Effector memory CD4-positive, alpha-beta T cell (primary cell): ENCODE measurements around the gene IMPG1.

ENCODE experiments used
- DNase-seq, 3 donors: peaks; one replicate each; pipeline ENCODE4 v3.0.0-alpha.2; 2020
- H3K27ac ChIP-seq: 2 replicates; pipeline ENCODE4 v1.7.0; 2013; ENCODE audit warnings: mild to moderate bottlenecking, low read length, moderate library complexity; ENCODE audit not compliant: insufficient read depth, poor library complexity, severe bottlenecking
- H3K27me3 ChIP-seq: replicated peaks from 2 replicates; pipeline ENCODE4 v1.7.0; 2013; ENCODE audit warnings: mild to moderate bottlenecking, low read length; ENCODE audit not compliant: insufficient read depth, control insufficient read depth, poor library complexity, severe bottlenecking
- H3K36me3 ChIP-seq: 2 replicates; pipeline ENCODE4 v1.7.0; 2013; ENCODE audit warnings: mild to moderate bottlenecking, low read length, moderate library complexity; ENCODE audit not compliant: control insufficient read depth, insufficient read depth
- H3K4me1 ChIP-seq: 2 replicates; pipeline ENCODE4 v1.7.0; 2013; ENCODE audit warnings: low read length, mild to moderate bottlenecking; ENCODE audit not compliant: control insufficient read depth, insufficient read depth, poor library complexity, severe bottlenecking
- H3K4me3 ChIP-seq: 2 replicates; pipeline ENCODE4 v1.7.0; 2013; ENCODE audit warnings: low read length, low read depth, mild to moderate bottlenecking; ENCODE audit not compliant: insufficient read depth, poor library complexity, severe bottlenecking
- H3K9me3 ChIP-seq: 2 replicates; pipeline ENCODE4 v1.7.0; 2013; ENCODE audit warnings: mild to moderate bottlenecking, low read length, moderate library complexity; ENCODE audit not compliant: control insufficient read depth

IMPG1 gene

GRCh38 chr6:76003686-76004085 lies 68.8 kb downstream of the IMPG1 start:
- Histone ChIP-seq H3K9me3 (no peaks in the 10 kb centered on the region), H3K4me1 (no peaks in the 10 kb centered on the region), H3K27me3 (no peaks in the 10 kb centered on the region), H3K36me3 (no peaks in the 10 kb centered on the region), H3K4me3 (no peak overlapping the region), H3K27ac (no peak overlapping the region)
- no peak for DNase-seq

GRCh38 chr6:76003113-76003512 lies 69.3 kb downstream of the IMPG1 start:
- no peak for DNase-seq
- Histone ChIP-seq H3K36me3 (no peaks in the 10 kb centered on the region), H3K9me3 (no peaks in the 10 kb centered on the region), H3K4me1 (no peaks in the 10 kb centered on the region), H3K27ac (no peak overlapping the region), H3K4me3 (no peak overlapping the region), H3K27me3 (no peaks in the 10 kb centered on the region)

- H3K4me3 ChIP-seq = no peak overlapping the region
- no peak for DNase-seq
- H3K27me3 ChIP-seq = no peaks in the 10 kb centered on the region
- H3K27ac ChIP-seq = no peak overlapping the region
- H3K9me3 ChIP-seq = no peaks in the 10 kb centered on the region
- H3K36me3 ChIP-seq = no peaks in the 10 kb centered on the region
- no peaks in the 10 kb centered on the region for H3K4me1 ChIP-seq
These were observed 71.8 kb downstream of the IMPG1 start for GRCh38 chr6:76000629-76001028.

GRCh38 chr6:75997696-75998095 lies 74.8 kb downstream of the IMPG1 start:
- Histone ChIP-seq H3K4me3 (no peak overlapping the region), H3K9me3 (no peaks in the 10 kb centered on the region), H3K27ac (no peak overlapping the region), H3K27me3 (no peaks in the 10 kb centered on the region), H3K4me1 (no peaks in the 10 kb centered on the region), H3K36me3 (no peaks in the 10 kb centered on the region)
- no peak for DNase-seq

GRCh38 chr6:75993236-75994162 lies 79.0 kb downstream of the IMPG1 start:
- Histone ChIP-seq H3K4me3 (no peak overlapping the region), H3K36me3 (no peaks in the 10 kb centered on the region), H3K4me1 (no peaks in the 10 kb centered on the region), H3K27me3 (no peaks in the 10 kb centered on the region), H3K27ac (no peak overlapping the region), H3K9me3 (no peaks in the 10 kb centered on the region)
- DNase-seq = no peak

- no peaks in the 10 kb centered on the region for H3K27me3 ChIP-seq
- DNase-seq = no peak
- no peaks in the 10 kb centered on the region for H3K9me3 ChIP-seq
These were observed 80.5 kb downstream of the IMPG1 start for GRCh38 chr6:75991941-75992340.

GRCh38 chr6:75986935-75987334 lies 85.5 kb downstream of the IMPG1 start:
- Histone ChIP-seq H3K27me3 (no peaks in the 10 kb centered on the region), H3K27ac (no peak overlapping the region), H3K4me3 (no peak overlapping the region), H3K36me3 (no peaks in the 10 kb centered on the region), H3K4me1 (no peaks in the 10 kb centered on the region), H3K9me3 (no peaks in the 10 kb centered on the region)
- no peak for DNase-seq

More at GRCh38 chr6:75991941-75992340, 80.5 kb downstream of the IMPG1 start:
- Histone ChIP-seq H3K27ac (no peak overlapping the region), H3K4me3 (no peak overlapping the region), H3K36me3 (no peaks in the 10 kb centered on the region), H3K4me1 (no peaks in the 10 kb centered on the region)

- Histone ChIP-seq H3K27ac (no peak overlapping the region), H3K27me3 (no peaks in the 10 kb centered on the region), H3K4me3 (no peak overlapping the region), H3K9me3 (no peaks in the 10 kb centered on the region), H3K36me3 (no peaks in the 10 kb centered on the region), H3K4me1 (no peaks in the 10 kb centered on the region)
- DNase-seq = no peak
These were observed 96.6 kb downstream of the IMPG1 start for GRCh38 chr6:75975904-75976303.

- H3K27me3 ChIP-seq = no peaks in the 10 kb centered on the region
- no peak for DNase-seq
- H3K4me3 ChIP-seq = no peak overlapping the region
- no peaks in the 10 kb centered on the region for H3K4me1 ChIP-seq
- H3K9me3 ChIP-seq = no peaks in the 10 kb centered on the region
- H3K27ac ChIP-seq = no peak overlapping the region
- H3K36me3 ChIP-seq = no peaks in the 10 kb centered on the region
These were observed 102.4 kb downstream of the IMPG1 start for GRCh38 chr6:75970093-75970492.

GRCh38 chr6:75968143-75968542 lies 104.3 kb downstream of the IMPG1 start:
- H3K27me3 ChIP-seq = no peaks in the 10 kb centered on the region
- no peak overlapping the region for H3K27ac ChIP-seq
- no peak overlapping the region for H3K4me3 ChIP-seq
- DNase-seq = no peak
- H3K4me1 ChIP-seq = no peaks in the 10 kb centered on the region
- H3K36me3 ChIP-seq = no peaks in the 10 kb centered on the region
- no peaks in the 10 kb centered on the region for H3K9me3 ChIP-seq
